Coronary artery (tissue), 2 donors: ENCODE results near the gene SAMD11.

ENCODE experiments used
- DNase-seq: peaks from one replicate; pipeline ENCODE4 v3.0.0-alpha.2; 2017; ENCODE audit warnings: low spot score
- H3K27ac ChIP-seq, 2 donors: fragments of 200-600 bp; sonication (generic); one replicate each; pipeline ENCODE4 v1.5.1; 2016 to 2019
- H3K4me3 ChIP-seq: fragments of 200-600 bp; sonication (generic); 2 replicates; pipeline ENCODE4 v1.5.1; 2016; ENCODE audit warnings: mild to moderate bottlenecking, moderate library complexity
- CTCF ChIP-seq: fragments of 200-600 bp; sonication (generic); IDR thresholded peaks from one replicate; pipeline ENCODE4 v1.5.1; 2019; ENCODE audit warnings: antibody characterized with exemption

The SAMD11 gene

GRCh38 chr1:933603-933940, 9.8 kb downstream of the SAMD11 start:
- DNase-seq: no peak
- no peak overlapping the region for H3K4me3 ChIP-seq
- H3K27ac ChIP-seq: no peak overlapping the region
- TF ChIP-seq CTCF: no peak

GRCh38 chr1:934991-935750, 11.4 kb downstream of the SAMD11 start:
- no peak for DNase-seq
- no peak overlapping the region for H3K27ac ChIP-seq
- H3K4me3 ChIP-seq: no peak overlapping the region
- TF ChIP-seq CTCF: no peak

- no peak for DNase-seq
- no peak for TF ChIP-seq CTCF
These were observed 12.1 kb downstream of the SAMD11 start for GRCh38 chr1:935751-936231.

GRCh38 chr1:936348-937264, 12.9 kb downstream of the SAMD11 start:
- H3K4me3 ChIP-seq: no peak overlapping the region
- DNase-seq: no peak
- H3K27ac ChIP-seq: no peak overlapping the region
- TF ChIP-seq CTCF: no peak

More at GRCh38 chr1:935751-936231, 12.1 kb downstream of the SAMD11 start:
- H3K4me3 ChIP-seq: no peak overlapping the region
- H3K27ac ChIP-seq: no peak overlapping the region

GRCh38 chr1:937521-937920, 13.8 kb downstream of the SAMD11 start:
- no peak for DNase-seq
- no peak for TF ChIP-seq CTCF
- Histone ChIP-seq H3K4me3 (no peak overlapping the region), H3K27ac (no peak overlapping the region)

- no peak for DNase-seq
- Histone ChIP-seq H3K27ac (no peak overlapping the region), H3K4me3 (no peak overlapping the region)
- no peak for TF ChIP-seq CTCF
These were observed 14.5 kb downstream of the SAMD11 start for GRCh38 chr1:938088-938683.
